T-helper 1 cell treated with Interleukin-12 subunit alpha and Interleukin-12 subunit beta and Interleukin-4 antibody, amounts not matched to agents 30 ng/mL and 1 ng/mL, for 36 hours (primary cell): ENCODE measurements around the gene SHISA6. TPM values are rescaled to one million over a fixed set of nuclear protein-coding genes. Genes with fewer than 3 reads are reported as not detected.

ENCODE experiments used
- intact Hi-C: fragments of 100-400 bp; cut with micrococcal nuclease; formaldehyde crosslinking; loops from one replicate; pipeline ENCODE4 v1.15.1; 2024
- total RNA-seq: library from RNA; stranded (reverse); gene quantifications from 2 replicates; pipeline ENCODE4 v1.2.3, GENCODE V29; 2022

The SHISA6 gene
- total RNA-seq, 1 donor from 2014 or later, result not detected

- intact Hi-C loops, result no loop called here
These were observed 200.0 kb downstream of the SHISA6 start for GRCh38 chr17:11441004-11441403.

- intact Hi-C loops, result no loop called here
These were observed 205.3 kb downstream of the SHISA6 start for GRCh38 chr17:11446316-11446715.

- intact Hi-C loops, result no loop called here
These were observed 213.1 kb downstream of the SHISA6 start for GRCh38 chr17:11454096-11454495.

DNA sequence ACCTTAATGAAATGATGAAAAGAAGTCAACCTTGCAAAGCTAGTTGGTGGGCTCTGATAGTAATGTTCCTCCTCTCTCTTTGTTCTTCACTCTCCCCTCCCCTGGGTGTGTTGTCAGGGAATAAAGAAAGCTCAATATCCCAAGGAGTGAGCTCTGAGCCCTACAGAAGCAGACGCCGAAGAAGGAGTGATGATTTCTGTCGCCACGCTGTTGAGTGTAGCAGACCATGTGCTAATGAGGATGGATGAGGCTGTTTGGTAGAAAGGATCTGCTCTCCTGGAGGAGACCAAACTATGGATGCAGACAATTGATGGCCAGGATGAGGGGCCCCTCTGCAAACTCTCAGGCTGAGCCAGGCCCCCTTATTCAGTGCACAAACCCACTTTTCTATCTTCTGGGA lies 217.3 kb downstream of the SHISA6 start:
- intact Hi-C loops, result no loop called here

- intact Hi-C loops, result no loop called here
These were observed 218.9 kb downstream of the SHISA6 start for GRCh38 chr17:11459861-11460331.

- intact Hi-C loops, result no loop called here
These were observed 221.1 kb downstream of the SHISA6 start for GRCh38 chr17:11461993-11462548.

GRCh38 chr17:11467639-11468038 lies 226.6 kb downstream of the SHISA6 start:
- intact Hi-C loops, result no loop called here

- intact Hi-C loops, result no loop called here
These were observed 244.5 kb downstream of the SHISA6 start for GRCh38 chr17:11485336-11486100.

DNA sequence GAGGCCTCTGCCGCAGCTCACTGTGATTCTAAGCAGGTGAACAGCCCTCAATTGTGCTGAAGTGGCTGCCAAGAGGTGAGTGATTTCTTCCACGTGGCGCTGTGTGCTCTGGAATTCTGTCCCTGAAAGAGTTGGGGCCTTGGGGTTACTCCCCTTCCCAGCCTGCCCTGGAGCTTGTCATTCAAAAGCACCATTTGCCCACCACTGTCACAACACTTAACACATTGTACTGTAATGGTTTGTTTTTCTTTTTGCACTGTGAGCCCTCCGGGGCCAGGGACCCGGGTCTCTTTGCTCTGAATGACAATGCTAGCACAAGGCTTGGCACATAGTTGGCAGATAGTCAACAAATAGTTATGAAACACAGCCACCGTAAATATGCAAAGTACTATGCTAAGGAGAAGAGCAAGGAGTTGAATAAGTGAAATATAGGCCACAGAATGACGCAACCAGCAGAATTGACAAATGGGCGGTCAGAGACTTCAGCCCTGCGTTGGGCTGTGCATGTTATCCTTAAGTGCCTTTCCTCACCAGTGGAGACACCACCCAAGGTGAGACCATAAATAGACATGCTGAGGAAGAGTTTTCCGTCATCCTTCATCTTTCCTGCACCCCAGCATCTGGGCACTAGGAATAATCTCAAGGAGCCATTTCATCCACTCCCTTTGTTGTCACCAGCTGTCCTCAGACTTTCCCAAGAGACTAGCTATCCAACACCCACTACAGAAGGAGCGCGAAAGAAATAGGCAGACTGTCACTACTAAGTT lies 245.3 kb downstream of the SHISA6 start:
- intact Hi-C loops, result no loop called here

DNA sequence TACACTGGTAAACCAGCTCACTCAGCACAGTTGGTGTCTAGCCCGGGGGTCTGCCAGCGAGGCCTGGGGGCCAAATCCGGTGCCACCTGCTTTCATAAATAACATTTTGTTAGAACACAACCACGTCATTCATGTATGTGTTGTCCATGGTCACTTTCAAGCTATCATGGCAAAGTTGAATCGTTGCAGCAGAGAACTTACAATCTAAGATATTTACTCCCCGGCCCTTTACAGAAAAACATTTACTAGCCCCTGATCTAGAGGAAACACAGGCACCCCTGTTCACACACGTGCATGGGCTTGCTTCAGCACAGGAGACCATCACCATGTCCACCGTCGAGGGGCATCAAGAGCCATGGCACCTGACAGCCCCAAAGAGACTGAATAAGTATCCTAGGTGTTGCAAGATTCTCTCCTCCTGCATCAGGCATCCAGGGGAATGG lies 245.9 kb downstream of the SHISA6 start:
- intact Hi-C loops, result no loop called here

GRCh38 chr17:11487469-11487868 lies 246.5 kb downstream of the SHISA6 start:
- intact Hi-C loops, result no loop called here

GRCh38 chr17:11488407-11488806 lies 247.4 kb downstream of the SHISA6 start:
- intact Hi-C loops, result no loop called here

DNA sequence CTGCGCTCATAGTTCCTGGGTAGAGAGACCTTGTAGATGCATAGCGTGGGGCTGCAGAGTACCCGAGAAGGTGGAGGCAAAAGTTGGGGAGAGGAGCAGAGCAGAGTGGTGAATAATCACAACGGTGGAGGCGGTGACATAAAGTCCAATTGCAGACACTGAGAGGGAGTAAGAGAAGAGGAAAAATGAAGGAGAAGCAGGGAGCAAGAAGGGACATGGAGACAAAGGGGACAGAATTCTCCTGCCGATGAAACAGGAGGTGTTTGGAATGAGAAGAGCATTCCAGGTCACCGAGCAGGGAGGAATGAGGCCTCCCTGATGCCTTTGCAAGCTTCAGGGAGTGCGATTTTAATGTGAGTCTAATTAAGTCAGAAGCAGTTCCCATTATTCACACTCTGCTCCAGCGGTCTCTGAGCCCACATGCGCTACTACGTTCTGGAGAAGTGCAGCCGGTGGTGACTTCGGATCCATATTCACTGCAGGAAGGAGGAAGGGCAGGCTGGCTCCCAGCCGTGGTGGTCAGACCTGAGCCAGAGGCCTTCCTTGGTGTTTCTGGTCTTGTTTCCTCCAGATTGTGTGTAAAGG lies 249.2 kb downstream of the SHISA6 start:
- intact Hi-C loops, result no loop called here

GRCh38 chr17:11492511-11492910 lies 251.5 kb downstream of the SHISA6 start:
- intact Hi-C loops, result no loop called here

DNA sequence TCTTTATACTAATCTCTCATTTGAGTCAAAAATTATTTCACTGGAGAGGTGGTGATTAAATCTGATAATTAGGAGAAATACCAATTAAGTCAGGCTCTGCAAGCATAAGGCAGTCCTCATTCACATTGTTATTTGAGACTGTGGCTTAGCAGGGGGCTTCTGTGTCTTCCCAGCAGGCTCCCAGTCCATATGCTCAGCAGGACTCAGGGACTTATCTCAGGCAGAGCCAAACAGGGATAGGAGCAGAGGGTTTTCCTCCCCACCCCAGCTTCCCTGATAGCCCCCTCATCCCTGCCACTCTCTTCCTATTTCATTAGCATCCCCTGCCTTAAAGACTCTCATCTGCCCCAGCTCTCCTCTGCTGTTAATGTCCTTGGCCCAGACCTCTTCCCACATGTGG lies 252.9 kb downstream of the SHISA6 start:
- intact Hi-C loops, result no loop called here

DNA sequence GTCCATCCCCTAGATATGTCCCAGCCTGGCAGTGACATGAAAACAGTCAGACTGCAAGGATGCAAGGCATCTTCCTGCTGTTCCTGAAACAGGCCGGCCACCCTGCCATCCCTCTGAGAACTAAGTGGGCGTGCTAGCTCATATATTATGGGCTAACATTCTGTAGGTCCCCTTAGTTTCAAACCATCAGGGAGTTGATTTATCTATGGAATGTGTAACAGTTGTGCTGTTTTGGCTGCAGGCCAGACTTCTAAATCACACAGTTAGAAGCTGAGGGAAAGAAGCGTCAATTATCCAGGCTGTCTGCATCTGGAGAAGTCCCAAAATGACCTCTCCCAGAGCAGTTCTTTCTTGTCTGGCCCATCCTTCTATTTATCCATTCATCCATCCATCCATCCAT lies 254.6 kb downstream of the SHISA6 start:
- intact Hi-C loops, result no loop called here

DNA sequence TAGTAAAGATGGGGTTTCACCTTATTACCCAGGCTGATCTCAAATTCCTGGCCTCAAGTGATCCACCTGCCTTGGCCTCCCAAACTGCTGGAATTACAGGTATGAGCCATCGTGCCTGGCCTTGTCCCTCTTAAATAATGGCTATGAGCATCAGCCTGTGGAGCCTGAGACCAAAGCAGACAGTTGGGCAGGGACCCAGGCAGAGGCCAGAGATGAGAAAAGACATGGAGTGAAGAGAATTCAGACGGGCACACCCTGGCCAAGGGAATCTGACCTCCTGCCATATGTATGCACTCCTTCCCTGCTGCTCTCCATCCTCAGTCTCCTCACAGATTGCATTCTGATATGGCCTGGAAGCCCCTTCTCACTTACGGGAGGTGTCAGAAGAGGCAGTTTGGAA lies 258.9 kb downstream of the SHISA6 start:
- intact Hi-C loops, result no loop called here

GRCh38 chr17:11503308-11504035 lies 262.5 kb downstream of the SHISA6 start:
- intact Hi-C loops, result no loop called here

- intact Hi-C loops, result no loop called here
These were observed 265.6 kb downstream of the SHISA6 start for GRCh38 chr17:11506635-11507034.

GRCh38 chr17:11511696-11512095 lies 270.7 kb downstream of the SHISA6 start:
- intact Hi-C loops, result no loop called here

GRCh38 chr17:11514565-11514964 lies 273.6 kb downstream of the SHISA6 start:
- intact Hi-C loops, result no loop called here
